H9 (cell line): ENCODE results near the gene MPHOSPH8. TPM values are rescaled to one million over a fixed set of nuclear protein-coding genes. Genes with fewer than 3 reads are reported as not detected.

Experiments used
- DNase-seq: peaks from one replicate; pipeline ENCODE4 v3.0.0-alpha.2; 2017
- H2AFZ ChIP-seq: one replicate; pipeline ENCODE4 v1.6.1; 2013; ENCODE audit warnings: mild to moderate bottlenecking, low read length, control low read depth, moderate library complexity
- H2AK5ac ChIP-seq: 2 replicates; pipeline ENCODE4 v1.6.1; 2013; ENCODE audit warnings: low read length, control low read depth, mixed read lengths; ENCODE audit not compliant: insufficient read length
- H2BK120ac ChIP-seq: one replicate; pipeline ENCODE4 v1.6.1; 2013; ENCODE audit warnings: low read depth, mild to moderate bottlenecking, low read length, control low read depth, inconsistent platforms; ENCODE audit not compliant: poor library complexity, severe bottlenecking
- H2BK12ac ChIP-seq: 2 replicates; pipeline ENCODE4 v1.6.1; 2013; ENCODE audit warnings: low read length, control low read depth, mixed read lengths, low read depth; ENCODE audit not compliant: insufficient read length
- H2BK15ac ChIP-seq: 2 replicates; pipeline ENCODE4 v1.6.1; 2013; ENCODE audit warnings: low read depth, low read length, control low read depth
- H2BK20ac ChIP-seq: one replicate; pipeline ENCODE4 v1.6.1; 2013; ENCODE audit warnings: low read depth, mild to moderate bottlenecking, low read length, control low read depth, inconsistent platforms; ENCODE audit not compliant: poor library complexity, severe bottlenecking
- H2BK5ac ChIP-seq: 2 replicates; pipeline ENCODE4 v1.6.1; 2013; ENCODE audit warnings: low read length, control low read depth, mixed read lengths; ENCODE audit not compliant: insufficient read length
- H3K14ac ChIP-seq: 2 replicates; pipeline ENCODE4 v1.6.1; 2013; ENCODE audit warnings: low read length, control low read depth; ENCODE audit not compliant: insufficient read depth
- H3K18ac ChIP-seq: 2 replicates; pipeline ENCODE4 v1.6.1; 2013; ENCODE audit warnings: low read depth, mild to moderate bottlenecking, mixed read lengths, low read length, control low read depth; ENCODE audit not compliant: insufficient read length
- H3K23ac ChIP-seq: 2 replicates; pipeline ENCODE4 v1.6.1; 2013; ENCODE audit warnings: low read length, control low read depth, mixed read lengths, low read depth; ENCODE audit not compliant: insufficient read length
- H3K23me2 ChIP-seq: 2 replicates; pipeline ENCODE4 v1.6.1; 2013; ENCODE audit warnings: low read depth, mild to moderate bottlenecking, mixed read lengths, low read length, control low read depth; ENCODE audit not compliant: insufficient read length, poor library complexity, severe bottlenecking
- H3K27ac ChIP-seq: 2 replicates; pipeline ENCODE4 v1.5.1; 2013; ENCODE audit warnings: low read length, control low read depth, mixed read lengths, low read depth; ENCODE audit not compliant: insufficient read length
- H3K27me3 ChIP-seq: 2 replicates; pipeline ENCODE4 v1.6.1; 2013; ENCODE audit warnings: low read length, control low read depth, inconsistent platforms; ENCODE audit not compliant: insufficient read depth
- H3K4ac ChIP-seq: 2 replicates; pipeline ENCODE4 v1.6.1; 2013; ENCODE audit warnings: low read depth, mild to moderate bottlenecking, control low read depth, inconsistent platforms, low read length, moderate library complexity
- H3K4me1 ChIP-seq: 2 replicates; pipeline ENCODE4 v1.6.1; 2013; ENCODE audit warnings: low read length, control low read depth, inconsistent platforms; ENCODE audit not compliant: insufficient read depth
- H3K4me2 ChIP-seq: 2 replicates; pipeline ENCODE4 v1.6.1; 2013; ENCODE audit warnings: low read length, control low read depth, mixed read lengths; ENCODE audit not compliant: insufficient read length, insufficient read depth
- H3K56ac ChIP-seq: 2 replicates; pipeline ENCODE4 v1.6.1; 2013; ENCODE audit warnings: low read depth, mild to moderate bottlenecking, mixed read lengths, low read length, control low read depth; ENCODE audit not compliant: insufficient read length
- H3K79me1 ChIP-seq: 2 replicates; pipeline ENCODE4 v1.6.1; 2013; ENCODE audit warnings: low read depth, mild to moderate bottlenecking, moderate library complexity, low read length, control low read depth, inconsistent platforms; ENCODE audit not compliant: insufficient read depth, poor library complexity, severe bottlenecking
- H3K79me2 ChIP-seq: 2 replicates; pipeline ENCODE4 v1.6.1; 2013; ENCODE audit warnings: low read length, control low read depth, inconsistent platforms; ENCODE audit not compliant: insufficient read depth
- H3K9ac ChIP-seq: 2 replicates; pipeline ENCODE4 v1.6.1; 2013; ENCODE audit warnings: low read length, control low read depth, mixed read lengths; ENCODE audit not compliant: insufficient read length; ENCODE audit errors: extremely low read depth
- H3K9me3 ChIP-seq: one replicate; pipeline ENCODE4 v1.6.1; 2013; ENCODE audit warnings: low read depth, low read length, inconsistent platforms; ENCODE audit not compliant: control insufficient read depth
- H3T11ph ChIP-seq: one replicate; pipeline ENCODE4 v1.6.1; 2013; ENCODE audit warnings: mild to moderate bottlenecking, low read length, control low read depth, inconsistent platforms
- H4K20me1 ChIP-seq: one replicate; pipeline ENCODE4 v1.6.1; 2013; ENCODE audit not compliant: control insufficient read depth, insufficient read length, insufficient read depth
- H4K5ac ChIP-seq: 2 replicates; pipeline ENCODE4 v1.6.1; 2013; ENCODE audit warnings: low read depth, mild to moderate bottlenecking, mixed read lengths, low read length, control low read depth; ENCODE audit not compliant: insufficient read length
- H4K8ac ChIP-seq: replicated peaks from 2 replicates; pipeline ENCODE4 v1.6.1; 2013; ENCODE audit warnings: low read length, control low read depth, mixed read lengths, low read depth; ENCODE audit not compliant: insufficient read length
- H4K91ac ChIP-seq: 2 replicates; pipeline ENCODE4 v1.6.1; 2013; ENCODE audit warnings: low read depth, mild to moderate bottlenecking, moderate library complexity, mixed read lengths, low read length, control low read depth; ENCODE audit not compliant: insufficient read length
- H3K27ac Mint-ChIP-seq, 3 experiments: 2 replicates in 2 of 3; 3 replicates in 1 of 3; pipeline ENCODE4 v1.8.0; 2020 to 2021; ENCODE audit warnings: mixed read lengths in 3 of 3, mild to moderate bottlenecking in 1 of 3, moderate library complexity in 1 of 3
- H3K27me3 Mint-ChIP-seq: 2 replicates; pipeline ENCODE4 v1.8.0; 2021; ENCODE audit warnings: low read depth, mild to moderate bottlenecking, moderate library complexity, mixed read lengths
- H3K36me3 Mint-ChIP-seq, 3 experiments: 2 replicates in 2 of 3; 3 replicates in 1 of 3; pipeline ENCODE4 v1.8.0; 2020 to 2021; ENCODE audit warnings: low read depth in 3 of 3, mixed read lengths in 3 of 3; ENCODE audit not compliant: insufficient read depth in 1 of 3
- H3K4me1 Mint-ChIP-seq, 2 experiments: 2 replicates each; pipeline ENCODE4 v1.8.0; 2020; ENCODE audit warnings: mixed read lengths in 2 of 2
- H3K4me3 Mint-ChIP-seq, 2 experiments: 2 replicates in 1 of 2; 3 replicates in 1 of 2; pipeline ENCODE4 v1.8.0; 2020 to 2021; ENCODE audit warnings: mild to moderate bottlenecking in 2 of 2, mixed read lengths in 2 of 2, moderate library complexity in 1 of 2
- H3K9me3 Mint-ChIP-seq, 2 experiments: 2 replicates in 1 of 2; 3 replicates in 1 of 2; pipeline ENCODE4 v1.8.0; 2020; ENCODE audit warnings: mild to moderate bottlenecking in 2 of 2, mixed read lengths in 2 of 2, moderate library complexity in 1 of 2
- WGBS: extraction: QIAGEN DNeasy Blood & Tissue Kit; methylation state at CpG from one replicate; pipeline ENCODE4 v1.1.7; 2013; ENCODE audit warnings: missing lambda C conversion rate, low lambda C conversion rate, mixed read lengths; ENCODE audit not compliant: insufficient read length; ENCODE audit errors: extremely low coverage; 5-methylcytosine and 5-hydroxymethylcytosine counted together
- total RNA-seq: library from RNA; stranded (reverse); gene quantifications from 2 replicates; pipeline ENCODE4 v1.2.1, GENCODE V29; 2021
- TF ChIP-seq, protein P1 (sequence below): fragments of 200-600 bp; sonication (generic); conservative IDR thresholded peaks from 3 replicates; pipeline ENCODE4 v1.8.0; 2021; ENCODE audit warnings: antibody characterized with exemption, mild to moderate bottlenecking

Gene MPHOSPH8
- total RNA-seq, 1 experiment from 2014 or later = 21.1 TPM

- Mint-ChIP-seq H3K4me1 (no peaks in the 10 kb centered on the region), H3K9me3 (peaks cover 47 to 57% of the 10 kb centered on the region in 2 experiments), H3K27me3 (no peaks in the 10 kb centered on the region; the same call in 1 of the 2 replicates), H3K4me3 (no peak overlapping the region), H3K27ac (no peak overlapping the region), H3K36me3 (peaks cover 4 to 10% (median 8%) of the 10 kb centered on the region in 3 experiments; a peak in 6 of 7 replicates)
- Histone ChIP-seq H3K4ac (no peak overlapping the region), H4K5ac (no peak overlapping the region), H3K27ac (no peak overlapping the region), H3K4me2 (no peak overlapping the region), H2BK5ac (no peak overlapping the region), H3K4me1 (no peaks in the 10 kb centered on the region), H3K79me2 (no peaks in the 10 kb centered on the region), H4K20me1 (no peaks in the 10 kb centered on the region), H4K91ac (no peak overlapping the region), H3K9ac (no peak overlapping the region), H3K14ac (no peak overlapping the region), H4K8ac (no peak overlapping the region), H2BK12ac (no peak overlapping the region), H2AFZ (no peak overlapping the region), H3K27me3 (no peaks in the 10 kb centered on the region), H2BK15ac (no peak overlapping the region), H3K79me1 (no peaks in the 10 kb centered on the region), H3K23me2 (no peaks in the 10 kb centered on the region), H3K56ac (no peak overlapping the region), H2BK120ac (no peak overlapping the region), H3K18ac (no peak overlapping the region), H2AK5ac (no peak overlapping the region), H3T11ph (no peak overlapping the region), H3K23ac (no peak overlapping the region), H3K9me3 (no peaks in the 10 kb centered on the region), H2BK20ac (no peak overlapping the region)
- WGBS = no CpG with 5 or more reads among the region's 2 CpGs
- TF ChIP-seq, protein P1, sequence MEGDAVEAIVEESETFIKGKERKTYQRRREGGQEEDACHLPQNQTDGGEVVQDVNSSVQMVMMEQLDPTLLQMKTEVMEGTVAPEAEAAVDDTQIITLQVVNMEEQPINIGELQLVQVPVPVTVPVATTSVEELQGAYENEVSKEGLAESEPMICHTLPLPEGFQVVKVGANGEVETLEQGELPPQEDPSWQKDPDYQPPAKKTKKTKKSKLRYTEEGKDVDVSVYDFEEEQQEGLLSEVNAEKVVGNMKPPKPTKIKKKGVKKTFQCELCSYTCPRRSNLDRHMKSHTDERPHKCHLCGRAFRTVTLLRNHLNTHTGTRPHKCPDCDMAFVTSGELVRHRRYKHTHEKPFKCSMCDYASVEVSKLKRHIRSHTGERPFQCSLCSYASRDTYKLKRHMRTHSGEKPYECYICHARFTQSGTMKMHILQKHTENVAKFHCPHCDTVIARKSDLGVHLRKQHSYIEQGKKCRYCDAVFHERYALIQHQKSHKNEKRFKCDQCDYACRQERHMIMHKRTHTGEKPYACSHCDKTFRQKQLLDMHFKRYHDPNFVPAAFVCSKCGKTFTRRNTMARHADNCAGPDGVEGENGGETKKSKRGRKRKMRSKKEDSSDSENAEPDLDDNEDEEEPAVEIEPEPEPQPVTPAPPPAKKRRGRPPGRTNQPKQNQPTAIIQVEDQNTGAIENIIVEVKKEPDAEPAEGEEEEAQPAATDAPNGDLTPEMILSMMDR = no peak
- no peak for DNase-seq
Measured at GRCh38 chr13:19624265-19624664, 9.2 kb upstream of the MPHOSPH8 start.
